Activated T-cell treated with anti-CD3 and anti-CD28 coated beads, Interleukin-2, amount 50 U/mL, for 24 hours (primary cell): ENCODE data around the gene HBP1.
"Not testable (repeated sequence)": the region's sequence is repeated elsewhere in the genome, so short reads cannot be mapped to it uniquely, and the experiment has no call there.

Experiments used
- DNase-seq: peaks from one replicate; pipeline ENCODE4 v3.0.0-alpha.2; 2020
- H3K27ac Mint-ChIP-seq: 2 replicates; pipeline ENCODE4 v1.8.0; 2020; ENCODE audit warnings: mild to moderate bottlenecking, mixed read lengths
- H3K27me3 Mint-ChIP-seq: 2 replicates; pipeline ENCODE4 v1.8.0; 2020; ENCODE audit warnings: mixed read lengths
- H3K36me3 Mint-ChIP-seq: 2 replicates; pipeline ENCODE4 v1.8.0; 2020; ENCODE audit warnings: low read depth, mixed read lengths
- H3K4me1 Mint-ChIP-seq: 2 replicates; pipeline ENCODE4 v1.8.0; 2020; ENCODE audit warnings: low read depth, mixed read lengths
- H3K4me3 Mint-ChIP-seq: 2 replicates; pipeline ENCODE4 v1.8.0; 2020; ENCODE audit warnings: mild to moderate bottlenecking, moderate library complexity, mixed read lengths
- H3K9me3 Mint-ChIP-seq: 2 replicates; pipeline ENCODE4 v1.8.0; 2020; ENCODE audit warnings: mixed read lengths

The HBP1 gene

DNA sequence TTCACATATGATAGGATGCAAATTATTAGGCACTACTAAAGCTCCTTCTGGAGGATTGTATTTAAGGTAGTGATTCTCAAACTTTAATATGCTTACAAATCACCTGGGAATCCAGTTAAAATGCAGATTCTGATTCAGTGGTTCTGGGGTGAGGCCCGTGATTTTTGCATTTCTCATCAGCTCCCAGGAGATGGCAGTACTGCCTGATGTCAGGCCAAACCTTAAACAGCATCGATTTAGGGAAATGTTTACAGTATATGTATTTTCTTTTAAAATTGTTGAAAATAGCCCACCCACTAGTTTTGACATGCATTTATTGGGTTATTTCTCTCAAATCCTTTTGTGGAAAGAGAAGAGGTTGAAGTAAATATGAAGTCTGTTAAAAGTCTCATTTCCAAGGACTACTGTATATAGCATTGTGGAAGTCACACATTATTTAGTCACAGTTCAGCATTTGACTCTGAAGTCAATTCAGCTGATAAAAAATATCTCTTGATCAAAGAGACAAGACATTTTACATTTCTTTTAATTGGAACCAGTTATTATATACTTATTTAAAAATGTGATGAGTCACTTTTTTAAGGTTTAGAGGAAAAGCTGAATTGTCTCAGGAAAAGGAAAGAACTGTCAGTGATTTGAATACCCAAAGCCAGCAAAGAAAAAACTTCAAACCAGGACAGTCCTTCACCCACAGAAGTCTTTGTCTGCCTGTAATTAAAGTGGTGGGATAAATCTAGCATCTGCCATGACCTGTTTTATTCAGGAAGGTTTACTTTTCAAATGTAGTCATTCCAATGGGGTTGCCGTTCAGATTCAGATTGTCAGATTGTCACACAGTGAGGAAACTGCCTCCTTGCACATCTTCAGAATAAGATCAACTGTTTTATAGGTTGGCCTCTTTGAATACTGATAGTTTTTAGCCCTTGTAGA lies 21.1 kb upstream of the HBP1 start:
- Mint-ChIP-seq H3K27ac (no peak overlapping the region), H3K4me1 (peaks cover 7% of the 10 kb centered on the region), H3K4me3 (no peak overlapping the region), H3K27me3 (no peaks in the 10 kb centered on the region), H3K36me3 (no peaks in the 10 kb centered on the region), H3K9me3 (no peaks in the 10 kb centered on the region)
- DNase-seq = no peak

DNA sequence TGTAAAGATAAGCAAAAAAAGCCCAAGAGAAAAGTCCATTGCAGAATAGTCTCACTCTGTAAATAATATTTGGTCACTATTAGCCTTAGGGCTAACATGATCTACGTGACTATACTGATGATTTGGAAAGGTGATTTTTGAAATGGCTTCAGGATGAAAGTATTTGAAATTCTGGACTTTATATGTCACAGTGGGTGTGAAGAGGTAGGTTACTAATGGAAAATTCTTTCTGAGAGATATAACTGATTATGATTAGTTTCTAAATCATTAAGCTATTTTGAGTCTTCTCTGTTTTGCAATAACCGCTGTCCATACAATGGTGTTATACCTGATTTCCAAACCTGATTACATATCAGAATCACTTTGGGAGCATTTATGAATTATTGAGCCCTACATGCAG lies 20.1 kb upstream of the HBP1 start:
- no peak for DNase-seq
- H3K4me3 Mint-ChIP-seq = no peak overlapping the region
- peaks cover 7% of the 10 kb centered on the region for H3K4me1 Mint-ChIP-seq
- H3K9me3 Mint-ChIP-seq = no peaks in the 10 kb centered on the region
- no peaks in the 10 kb centered on the region for H3K36me3 Mint-ChIP-seq
- no peaks in the 10 kb centered on the region for H3K27me3 Mint-ChIP-seq
- H3K27ac Mint-ChIP-seq = no peak overlapping the region

DNA sequence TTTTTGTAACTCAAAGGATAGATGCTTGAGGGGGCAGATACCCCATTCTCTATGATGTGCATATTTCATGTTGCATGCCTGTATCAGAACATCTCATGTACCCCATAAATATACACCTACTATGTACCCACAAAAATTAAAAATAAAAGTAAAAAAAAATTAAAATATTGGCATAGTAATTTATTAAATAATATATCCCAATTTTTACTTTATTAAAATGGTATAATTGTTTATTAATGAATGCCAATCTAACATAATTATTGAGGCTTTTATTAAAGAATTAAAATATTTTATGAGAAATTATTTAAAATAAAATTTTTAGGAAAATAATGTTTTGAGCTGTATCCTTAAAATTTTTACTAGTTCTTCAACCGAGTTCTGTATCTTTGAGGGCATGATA lies 18.9 kb upstream of the HBP1 start:
- Mint-ChIP-seq H3K27me3 (no peaks in the 10 kb centered on the region), H3K9me3 (no peaks in the 10 kb centered on the region), H3K4me3 (no peak overlapping the region), H3K4me1 (peaks cover 7% of the 10 kb centered on the region), H3K36me3 (no peaks in the 10 kb centered on the region), H3K27ac (no peak overlapping the region)
- DNase-seq = no peak

DNA sequence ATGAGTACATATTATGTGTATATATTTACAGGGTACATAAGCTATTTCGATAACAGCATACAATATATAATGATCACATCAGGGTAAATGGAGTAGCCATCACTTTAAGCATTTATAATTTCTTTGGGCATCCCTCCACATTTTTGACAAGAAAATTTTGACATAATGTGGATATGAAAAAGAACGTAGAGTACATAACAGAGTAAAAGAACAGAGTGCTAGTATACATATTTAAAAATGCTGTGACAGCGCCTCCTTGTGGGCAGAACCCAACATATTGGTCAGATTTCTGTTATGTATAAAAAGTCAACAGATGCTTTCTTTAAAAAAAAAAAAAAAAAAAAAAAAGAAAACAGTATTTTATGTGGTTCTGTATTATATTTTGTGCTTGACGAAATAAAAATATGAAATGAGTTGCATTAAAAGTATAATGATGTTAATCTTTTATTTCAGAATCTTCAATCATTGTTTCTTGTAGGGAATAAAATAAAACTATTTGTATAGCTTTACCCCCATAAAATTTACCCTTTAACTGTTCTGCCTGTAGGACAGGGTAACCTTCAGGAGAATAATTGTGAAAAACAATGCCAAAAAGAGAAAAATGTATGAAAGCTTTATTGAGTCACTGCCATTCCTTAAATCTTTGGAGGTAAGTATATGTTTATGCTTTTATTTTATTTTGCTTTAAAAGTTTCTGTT lies 18.3 kb upstream of the HBP1 start:
- DNase-seq = peak; percentile 75
- H3K9me3 Mint-ChIP-seq = no peaks in the 10 kb centered on the region
- H3K27ac Mint-ChIP-seq = no peak overlapping the region
- H3K4me3 Mint-ChIP-seq = no peak overlapping the region
- no peaks in the 10 kb centered on the region for H3K27me3 Mint-ChIP-seq
- H3K36me3 Mint-ChIP-seq = no peaks in the 10 kb centered on the region
- peaks cover 7% of the 10 kb centered on the region for H3K4me1 Mint-ChIP-seq

DNA sequence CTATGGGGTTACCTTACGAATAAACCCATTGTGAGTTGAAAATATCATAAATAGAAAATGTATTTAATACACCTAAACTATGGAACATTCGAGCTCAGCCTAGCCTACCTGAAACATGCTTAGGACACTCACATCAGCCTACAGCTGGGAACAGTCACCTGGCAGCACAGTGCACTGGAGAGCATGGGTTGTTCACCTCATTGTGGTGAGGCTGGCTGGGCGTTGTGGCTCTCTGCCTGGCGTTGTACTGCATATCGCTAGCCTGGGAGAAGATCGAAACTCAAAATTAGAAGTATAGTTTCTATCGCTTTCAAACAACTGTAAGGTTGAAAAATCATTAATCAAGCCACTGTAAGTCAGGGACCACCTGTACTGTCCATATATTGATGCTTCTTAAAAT lies 17.3 kb upstream of the HBP1 start:
- peaks cover 7% of the 10 kb centered on the region for H3K4me1 Mint-ChIP-seq
- no peaks in the 10 kb centered on the region for H3K27me3 Mint-ChIP-seq
- H3K4me3 Mint-ChIP-seq = no peak overlapping the region
- no peaks in the 10 kb centered on the region for H3K9me3 Mint-ChIP-seq
- no peak for DNase-seq
- H3K36me3 Mint-ChIP-seq = no peaks in the 10 kb centered on the region
- no peak overlapping the region for H3K27ac Mint-ChIP-seq

DNA sequence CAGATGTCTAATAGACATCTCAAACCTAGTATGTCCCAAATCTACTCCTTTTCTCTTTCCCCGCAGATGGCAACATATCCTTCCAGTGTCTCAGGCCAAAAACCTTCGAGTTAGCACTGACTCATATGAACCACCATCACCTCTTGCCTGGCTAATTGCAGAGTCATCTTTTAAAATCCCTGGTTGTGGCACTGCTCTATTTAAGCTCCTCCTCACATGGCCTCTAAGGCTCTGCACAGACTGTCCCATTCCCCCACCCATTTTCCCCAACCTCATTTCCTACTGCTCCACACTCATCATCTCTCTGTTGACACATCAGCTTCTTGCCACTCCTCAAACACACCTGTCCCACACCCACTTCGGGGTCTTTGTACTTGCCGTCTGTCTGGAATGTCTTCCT lies 16.8 kb upstream of the HBP1 start:
- no peak overlapping the region for H3K27ac Mint-ChIP-seq
- H3K4me1 Mint-ChIP-seq = peaks cover 7% of the 10 kb centered on the region
- H3K4me3 Mint-ChIP-seq = no peak overlapping the region
- DNase-seq = no peak
- no peaks in the 10 kb centered on the region for H3K9me3 Mint-ChIP-seq
- H3K27me3 Mint-ChIP-seq = no peaks in the 10 kb centered on the region
- H3K36me3 Mint-ChIP-seq = no peaks in the 10 kb centered on the region

DNA sequence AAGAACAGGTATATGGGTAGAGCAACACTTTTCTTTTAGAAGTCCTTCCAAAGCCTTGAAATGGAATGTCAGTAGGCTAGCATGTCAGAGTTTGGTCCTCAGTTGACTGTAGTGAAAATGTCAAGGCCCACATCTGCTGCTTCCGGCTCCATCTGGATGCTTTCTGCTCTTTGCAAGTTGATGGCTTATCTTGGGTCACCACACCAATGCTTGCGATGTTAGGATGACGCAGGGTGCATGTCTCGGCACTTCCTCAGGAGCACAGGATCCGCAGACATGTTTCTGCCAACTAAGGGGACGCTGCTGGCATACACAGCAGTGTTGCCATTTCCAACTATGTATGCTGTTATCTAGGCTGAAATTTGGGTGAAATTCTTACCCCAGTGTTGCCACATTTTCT lies 14.0 kb upstream of the HBP1 start:
- no peak overlapping the region for H3K27ac Mint-ChIP-seq

DNA sequence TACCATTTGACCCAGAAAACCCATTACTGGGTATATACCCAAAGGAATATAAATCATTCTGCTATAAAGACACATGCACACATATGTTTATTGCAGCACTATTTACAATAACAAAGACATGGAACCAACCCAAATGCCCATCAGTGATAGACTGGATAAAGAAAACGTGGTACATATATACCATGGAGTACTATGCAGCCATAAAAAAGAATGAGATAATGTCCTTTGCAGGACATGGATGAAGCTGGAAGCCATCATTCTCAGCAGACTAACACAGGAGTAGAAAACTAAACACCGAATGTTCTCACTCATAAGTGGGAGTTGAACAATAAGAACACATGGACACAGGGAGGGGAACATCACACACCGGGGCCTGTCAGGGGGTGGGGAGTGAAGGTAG lies 13.1 kb upstream of the HBP1 start:
- H3K9me3 Mint-ChIP-seq, H3K4me1 Mint-ChIP-seq, DNase-seq, H3K4me3 Mint-ChIP-seq, H3K27ac Mint-ChIP-seq, H3K27me3 Mint-ChIP-seq, H3K36me3 Mint-ChIP-seq: not testable (repeated sequence)

More for the DNA sequence above, 14.0 kb upstream of the HBP1 start:
- Mint-ChIP-seq H3K36me3 (no peaks in the 10 kb centered on the region), H3K9me3 (no peaks in the 10 kb centered on the region), H3K4me1 (no peaks in the 10 kb centered on the region), H3K4me3 (no peak overlapping the region), H3K27me3 (no peaks in the 10 kb centered on the region)
- DNase-seq = no peak

DNA sequence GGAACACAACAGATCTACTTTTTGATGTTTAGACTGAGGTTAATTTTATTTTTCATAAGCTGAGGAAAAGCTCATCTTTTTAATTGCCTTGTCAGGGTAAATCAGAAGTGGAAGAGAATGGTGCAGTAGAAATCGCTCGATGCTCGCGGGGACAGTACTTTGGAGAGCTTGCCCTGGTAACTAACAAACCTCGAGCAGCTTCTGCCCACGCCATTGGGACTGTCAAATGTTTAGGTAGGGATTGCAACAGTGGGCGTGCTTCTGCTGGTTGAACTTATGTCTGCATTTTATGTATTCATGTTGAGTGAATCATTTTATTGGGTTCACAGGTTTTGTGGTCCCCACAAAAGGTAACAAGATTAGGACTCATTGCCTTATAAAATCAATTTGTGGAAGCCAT lies 11.7 kb upstream of the HBP1 start:
- Mint-ChIP-seq H3K36me3 (no peaks in the 10 kb centered on the region), H3K27ac (no peak overlapping the region), H3K9me3 (no peaks in the 10 kb centered on the region), H3K4me3 (no peak overlapping the region), H3K27me3 (no peaks in the 10 kb centered on the region), H3K4me1 (no peaks in the 10 kb centered on the region)
- DNase-seq = no peak

DNA sequence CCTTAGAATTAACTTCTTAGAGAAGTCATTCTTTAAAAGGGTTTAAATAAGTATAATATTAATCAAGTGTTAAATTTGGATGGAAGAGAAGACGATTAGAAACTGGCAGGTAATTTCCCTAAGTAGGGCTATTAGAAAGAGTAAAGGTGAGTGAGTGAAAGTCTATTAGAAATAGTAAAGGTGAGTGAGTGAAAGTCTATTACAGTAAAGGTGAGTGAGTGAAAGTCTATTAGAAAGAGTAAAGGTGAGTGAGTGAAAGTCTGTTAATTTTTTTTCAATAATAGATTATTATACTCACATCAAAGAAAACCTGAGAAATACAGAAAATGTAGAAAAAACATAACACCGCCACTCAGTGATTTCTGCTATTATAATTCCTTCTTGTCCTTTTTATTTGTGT lies 10.8 kb upstream of the HBP1 start:
- no peaks in the 10 kb centered on the region for H3K36me3 Mint-ChIP-seq

DNA sequence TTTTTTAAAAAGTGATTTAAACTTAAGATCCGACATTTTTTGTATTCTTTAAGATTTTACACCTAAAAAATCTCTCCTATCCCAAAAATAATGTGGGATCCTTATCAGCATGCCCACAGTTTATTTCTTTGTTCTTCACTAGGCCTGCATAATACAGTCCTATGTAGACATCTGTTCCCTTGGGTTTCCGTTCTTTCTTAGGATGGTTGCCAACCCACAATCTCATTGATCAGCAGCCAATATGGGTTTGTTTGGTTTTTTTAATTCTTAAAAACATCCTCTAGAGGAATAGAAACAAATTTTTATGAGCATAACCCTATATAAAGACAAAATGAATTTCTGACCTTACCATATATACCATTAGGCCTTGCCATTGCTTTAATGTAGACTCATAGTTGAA lies 8.4 kb upstream of the HBP1 start:
- no peaks in the 10 kb centered on the region for H3K27me3 Mint-ChIP-seq
- H3K4me1 Mint-ChIP-seq = no peaks in the 10 kb centered on the region
- no peak overlapping the region for H3K4me3 Mint-ChIP-seq
- H3K27ac Mint-ChIP-seq = no peak overlapping the region
- DNase-seq = no peak
- H3K9me3 Mint-ChIP-seq = no peaks in the 10 kb centered on the region
- H3K36me3 Mint-ChIP-seq = no peaks in the 10 kb centered on the region

More for the DNA sequence above, 10.8 kb upstream of the HBP1 start:
- no peaks in the 10 kb centered on the region for H3K4me1 Mint-ChIP-seq
- H3K4me3 Mint-ChIP-seq = no peak overlapping the region
- H3K27me3 Mint-ChIP-seq = no peaks in the 10 kb centered on the region
- no peaks in the 10 kb centered on the region for H3K9me3 Mint-ChIP-seq
- H3K27ac Mint-ChIP-seq = no peak overlapping the region
- DNase-seq = no peak

DNA sequence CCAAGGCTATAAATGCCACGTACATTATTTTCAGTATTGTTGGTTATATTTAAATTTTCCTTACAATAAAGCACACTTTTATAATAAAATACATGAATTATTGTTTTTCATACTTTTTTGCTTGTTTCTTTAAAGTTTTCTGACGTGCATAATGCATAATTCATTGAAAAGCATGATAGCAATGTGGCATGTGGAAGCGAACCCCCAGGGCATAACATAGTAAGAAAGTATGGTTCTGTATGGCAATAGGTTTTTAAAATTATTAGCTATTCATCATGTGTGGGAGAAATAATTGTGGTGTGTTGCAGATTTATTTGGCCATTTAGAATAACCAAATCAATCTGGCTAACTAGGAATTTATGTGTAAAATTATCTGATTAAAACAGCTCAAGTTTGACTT lies 7.4 kb upstream of the HBP1 start:
- no peak overlapping the region for H3K27ac Mint-ChIP-seq
- no peak for DNase-seq
- H3K4me3 Mint-ChIP-seq = no peak overlapping the region
- H3K36me3 Mint-ChIP-seq = no peaks in the 10 kb centered on the region
- no peaks in the 10 kb centered on the region for H3K9me3 Mint-ChIP-seq
- no peaks in the 10 kb centered on the region for H3K27me3 Mint-ChIP-seq
- H3K4me1 Mint-ChIP-seq = peaks cover under 1% of the 10 kb centered on the region

DNA sequence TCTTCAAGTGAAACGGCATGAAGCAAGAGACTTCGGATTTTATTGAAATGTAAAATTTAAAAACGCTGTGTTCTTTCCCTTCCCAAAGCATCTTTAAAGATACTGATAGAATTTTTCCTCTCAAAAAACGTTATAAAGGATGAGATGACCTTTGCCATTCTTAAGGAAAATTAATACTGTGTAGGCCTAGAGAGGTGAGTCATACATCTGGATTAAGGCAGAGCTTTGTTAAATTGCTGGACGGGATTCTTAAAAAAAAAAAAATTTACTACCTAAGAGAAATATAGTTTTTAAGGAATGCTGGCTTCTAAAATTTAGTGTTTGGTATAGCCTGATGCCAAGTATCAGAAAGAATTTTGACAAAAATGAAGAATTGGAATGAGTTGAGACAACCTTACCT lies 6.3 kb upstream of the HBP1 start:
- Mint-ChIP-seq H3K4me3 (no peak overlapping the region), H3K27ac (no peak overlapping the region), H3K36me3 (no peaks in the 10 kb centered on the region), H3K4me1 (peaks cover 7% of the 10 kb centered on the region), H3K9me3 (no peaks in the 10 kb centered on the region), H3K27me3 (no peaks in the 10 kb centered on the region)
- DNase-seq = no peak

DNA sequence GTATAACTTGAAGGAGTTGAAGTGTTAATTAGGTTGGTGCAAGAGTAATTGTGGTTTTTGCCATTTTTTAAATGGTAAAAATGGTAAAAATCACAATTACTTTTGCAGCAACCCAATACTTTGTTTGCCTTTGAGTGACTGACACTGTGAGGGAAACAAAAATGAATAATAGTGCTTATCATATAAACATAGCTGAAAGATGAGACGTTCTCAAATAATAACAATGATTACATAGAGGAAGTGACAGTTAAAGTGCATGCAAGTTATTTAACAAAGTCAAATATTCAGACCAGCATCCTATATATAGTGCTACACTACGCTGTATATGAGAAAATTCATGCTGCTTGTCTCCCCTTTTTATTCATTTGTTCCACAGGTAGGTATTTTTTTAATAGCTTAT lies 4.7 kb upstream of the HBP1 start:
- no peak for DNase-seq
- no peak overlapping the region for H3K4me3 Mint-ChIP-seq

DNA sequence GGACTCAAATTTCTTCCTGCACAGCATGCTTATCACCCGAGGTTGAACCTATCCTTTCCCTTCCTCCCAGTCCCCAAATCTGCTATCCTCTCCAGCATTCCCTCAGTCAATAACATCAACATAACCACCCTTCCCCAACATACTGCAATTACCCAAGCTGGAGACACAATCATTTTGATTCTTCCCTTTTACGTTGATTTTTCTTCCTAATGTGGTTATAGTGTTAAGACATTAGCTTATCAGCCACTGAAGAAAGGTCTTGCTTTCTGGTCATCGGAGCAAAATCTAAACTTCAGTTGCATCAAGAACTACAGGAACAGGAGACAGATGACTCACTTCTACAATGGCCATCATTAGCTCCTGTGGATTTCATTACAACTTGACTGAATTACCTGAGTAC lies 3.5 kb upstream of the HBP1 start:
- no peak overlapping the region for H3K4me3 Mint-ChIP-seq
- DNase-seq = no peak
- peaks cover 15% of the 10 kb centered on the region for H3K4me1 Mint-ChIP-seq
- H3K27ac Mint-ChIP-seq = no peak overlapping the region
- no peaks in the 10 kb centered on the region for H3K27me3 Mint-ChIP-seq
- H3K36me3 Mint-ChIP-seq = peaks cover 10% of the 10 kb centered on the region
- no peaks in the 10 kb centered on the region for H3K9me3 Mint-ChIP-seq

More for the DNA sequence above, 4.7 kb upstream of the HBP1 start:
- H3K27ac Mint-ChIP-seq = no peak overlapping the region
- peaks cover 4% of the 10 kb centered on the region for H3K36me3 Mint-ChIP-seq
- H3K4me1 Mint-ChIP-seq = peaks cover 15% of the 10 kb centered on the region
- no peaks in the 10 kb centered on the region for H3K27me3 Mint-ChIP-seq
- H3K9me3 Mint-ChIP-seq = no peaks in the 10 kb centered on the region
